HL-60 (cell line): Measurements from ENCODE around the gene NAA80.

Source experiments
- DNase-seq, 2 experiments: peaks; one replicate each; pipeline ENCODE4 v3.0.0-alpha.2; 2010 to 2020; ENCODE audit warnings: low read depth in 1 of 2, low spot score in 1 of 2
- H3K27ac ChIP-seq: fragments of 250-450 bp; sonication (Bioruptor Pico); replicated peaks from 2 replicates; pipeline ENCODE4 v1.5.1; 2020; ENCODE audit warnings: mild to moderate bottlenecking, moderate library complexity
- H3K27me3 ChIP-seq: fragments of 250-450 bp; sonication (Bioruptor Pico); 2 replicates; pipeline ENCODE4 v1.5.1; 2021; ENCODE audit warnings: mild to moderate bottlenecking, moderate library complexity; ENCODE audit not compliant: insufficient read depth, poor library complexity, severe bottlenecking
- H3K4me3 ChIP-seq: replicated peaks from 2 replicates; pipeline ENCODE4 v1.5.1; 2011; ENCODE audit warnings: mild to moderate bottlenecking, control low read depth, low read length; ENCODE audit not compliant: insufficient read depth
- CTCF ChIP-seq: IDR thresholded peaks from one replicate; pipeline ENCODE4 v1.5.1; 2011; ENCODE audit warnings: low read length, control low read depth, inconsistent platforms; ENCODE audit not compliant: insufficient read depth
- GABPA ChIP-seq: IDR thresholded peaks from 2 replicates; pipeline ENCODE4 v1.6.1; 2012; ENCODE audit warnings: low read depth
- POLR2AphosphoS5 ChIP-seq: IDR thresholded peaks from 2 replicates; pipeline ENCODE4 v1.6.1; 2012; ENCODE audit warnings: low read depth
- REST ChIP-seq: IDR thresholded peaks from 2 replicates; pipeline ENCODE4 v1.6.1; 2012; ENCODE audit warnings: low read depth; ENCODE audit not compliant: insufficient replicate concordance
- SPI1 ChIP-seq: IDR thresholded peaks from 2 replicates; pipeline ENCODE4 v1.6.1; 2012; ENCODE audit warnings: low read depth, mild to moderate bottlenecking, borderline replicate concordance

The NAA80 gene

GRCh38 chr3:50330330-50330729 lies 31.1 kb upstream of the NAA80 start:
- no peak for DNase-seq
- Histone ChIP-seq H3K27ac (no peak overlapping the region), H3K27me3 (no peaks in the 10 kb centered on the region), H3K4me3 (no peak overlapping the region)
- no peak for TF ChIP-seq CTCF
- no peak for TF ChIP-seq POLR2AphosphoS5
- no peak for TF ChIP-seq GABPA
- TF ChIP-seq SPI1 = no peak
- TF ChIP-seq REST = no peak

DNA sequence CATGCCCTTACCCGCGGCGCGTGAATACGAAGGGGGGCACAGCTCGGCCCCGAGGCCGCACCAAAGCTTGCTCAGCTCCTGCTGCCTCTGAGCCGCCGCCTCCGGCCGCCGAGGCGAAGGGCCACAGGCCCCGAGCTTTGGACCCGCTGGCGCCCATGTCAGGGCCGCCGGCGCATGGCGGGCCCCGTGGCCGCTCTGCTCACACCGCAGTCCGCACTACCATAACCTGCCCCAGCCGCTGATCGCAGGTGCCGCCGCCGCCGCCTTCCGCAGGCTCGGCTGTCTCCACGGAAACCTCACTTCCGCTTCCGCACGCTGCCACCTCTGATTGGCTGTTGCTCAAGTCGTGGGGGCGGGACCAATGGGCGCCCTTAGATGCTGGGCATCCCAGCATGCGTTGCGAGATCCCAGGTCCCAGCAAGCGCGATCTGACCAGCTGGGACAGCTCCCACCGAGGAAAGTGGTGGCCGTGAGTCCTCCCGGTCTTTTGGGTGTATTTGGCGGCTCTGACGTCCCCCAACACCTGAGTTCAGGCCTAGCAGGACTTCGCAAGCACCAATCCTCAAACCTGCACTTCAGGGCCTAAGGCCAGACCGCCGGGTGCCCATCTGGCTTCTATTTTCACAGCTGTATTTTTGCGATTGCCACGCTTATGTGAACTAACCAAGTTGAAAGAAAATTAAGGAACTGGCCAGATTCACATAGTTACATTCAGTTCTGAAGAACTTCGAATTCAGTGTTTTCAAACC lies 28.9 kb upstream of the NAA80 start, which contains the start of gene TUSC2:
TUSC2 (minus strand) TSS at position 281 of the 749 bp plus-strand sequence; CDS start at position 157, 124 bp downstream.
- DNase-seq = peak; percentile 97 to 98
- peak within 1 kb of the TSS; percentile 75 for H3K27ac ChIP-seq
- H3K27me3 ChIP-seq = no peaks in the 10 kb centered on the region
- peak; percentile 89 for TF ChIP-seq SPI1
- TF ChIP-seq GABPA = peak; percentile 88
- TF ChIP-seq REST = peak; percentile 47
- no peak for TF ChIP-seq CTCF
- peak; percentile 55; the same call in 1 of the 2 replicates for TF ChIP-seq POLR2AphosphoS5
- H3K4me3 ChIP-seq = peak within 1 kb of the TSS; percentile 94

DNA sequence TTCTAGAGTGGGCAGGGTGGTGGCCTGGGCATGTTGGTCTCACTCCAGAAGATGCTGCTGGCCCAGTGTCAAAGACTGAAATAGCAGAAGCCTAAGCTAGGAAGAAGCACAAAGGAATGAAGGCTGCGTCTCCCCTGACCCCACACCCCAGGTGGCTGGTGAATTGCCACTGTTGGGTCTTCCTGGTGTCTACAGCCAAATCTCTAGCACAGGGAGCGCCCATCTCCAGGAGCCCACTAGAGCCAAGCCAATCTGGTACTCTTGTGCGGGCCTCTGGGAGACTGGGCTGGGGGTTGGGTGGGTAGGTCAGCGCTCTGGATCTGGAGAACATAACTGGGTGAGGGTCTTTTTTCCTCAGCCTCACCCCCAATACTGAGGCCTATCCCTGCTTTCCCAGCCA lies 27.9 kb upstream of the NAA80 start:
- H3K27me3 ChIP-seq = no peaks in the 10 kb centered on the region
- H3K27ac ChIP-seq = peak overlapping the region; percentile 75
- H3K4me3 ChIP-seq = peak overlapping the region; percentile 94
- no peak for DNase-seq
- TF ChIP-seq SPI1 = no peak
- TF ChIP-seq GABPA = no peak
- TF ChIP-seq REST = no peak
- no peak for TF ChIP-seq CTCF
- TF ChIP-seq POLR2AphosphoS5 = no peak
